ENCODE results near the gene CYP27B1. TPM values are rescaled to one million over a fixed set of nuclear protein-coding genes. Genes with fewer than 3 reads are reported as not detected.

Gene CYP27B1
- total and polyA plus RNA-seq, 2 donors from 2014 or later: 3.5 to 33.4 TPM

DNA sequence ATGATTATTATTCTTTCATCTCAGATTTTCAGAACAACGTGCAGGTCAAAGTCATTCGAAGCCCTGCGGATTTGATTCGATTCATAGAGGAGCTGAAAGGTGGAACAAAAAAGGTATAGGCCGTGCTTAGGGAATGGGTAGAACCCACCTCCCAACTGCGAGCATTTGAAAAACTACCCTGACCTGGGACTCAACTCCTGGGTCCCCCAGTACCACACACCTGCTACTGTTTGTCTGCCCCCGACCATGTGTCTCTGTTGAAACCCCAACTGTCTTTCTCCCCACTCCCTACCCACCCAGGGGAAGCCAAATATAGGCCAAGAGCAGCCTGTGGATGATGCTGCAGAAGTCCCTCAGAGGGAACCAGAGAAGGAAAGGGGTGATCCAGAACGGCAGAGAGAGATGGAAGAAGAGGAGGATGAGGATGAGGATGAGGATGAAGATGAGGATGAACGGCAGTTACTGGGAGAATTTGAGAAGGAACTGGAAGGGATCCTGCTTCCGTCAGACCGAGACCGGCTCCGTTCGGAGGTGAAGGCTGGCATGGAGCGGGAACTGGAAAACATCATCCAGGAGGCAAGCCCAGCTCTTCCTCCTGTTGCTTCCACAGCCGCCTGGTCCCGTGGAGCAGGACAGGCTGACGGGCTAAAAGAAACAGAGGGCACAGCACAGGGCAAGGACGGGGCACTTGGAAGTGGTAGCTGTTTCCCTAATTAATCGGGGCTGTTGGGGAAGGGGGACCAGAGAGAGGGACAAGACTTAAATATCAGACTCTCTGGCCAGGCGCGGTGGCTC is 48.8 kb downstream of the CYP27B1 start:
- Histone ChIP-seq H3K4me1 (ENCODE audit: control insufficient read depth in 2 of 3, insufficient read depth in 2 of 3, low read depth in 1 of 3, low read length in 3 of 3) (no peaks in the 10 kb centered on the region), H3K36me3 (ENCODE audit: control insufficient read depth in 2 of 3, insufficient read depth in 3 of 3, low read length in 3 of 3) (peaks cover 2 to 47% (median 28%) of the 10 kb centered on the region in 3 donors), H3K27me3 (ENCODE audit: control insufficient read depth, insufficient read depth, low read length) (no peaks in the 10 kb centered on the region), H3K9me3 (ENCODE audit: control insufficient read depth in 2 of 3, insufficient read depth in 1 of 3, low read length in 3 of 3) (no peaks in the 10 kb centered on the region), H3K4me3 (ENCODE audit: low read length in 3 of 3) (no peak overlapping the region), H3K27ac (ENCODE audit: low read depth in 2 of 2, low read length in 2 of 2) (no peak overlapping the region), H3K9ac (ENCODE audit: low read length in 3 of 3) (no peak overlapping the region)
- TF ChIP-seq, protein P1, sequence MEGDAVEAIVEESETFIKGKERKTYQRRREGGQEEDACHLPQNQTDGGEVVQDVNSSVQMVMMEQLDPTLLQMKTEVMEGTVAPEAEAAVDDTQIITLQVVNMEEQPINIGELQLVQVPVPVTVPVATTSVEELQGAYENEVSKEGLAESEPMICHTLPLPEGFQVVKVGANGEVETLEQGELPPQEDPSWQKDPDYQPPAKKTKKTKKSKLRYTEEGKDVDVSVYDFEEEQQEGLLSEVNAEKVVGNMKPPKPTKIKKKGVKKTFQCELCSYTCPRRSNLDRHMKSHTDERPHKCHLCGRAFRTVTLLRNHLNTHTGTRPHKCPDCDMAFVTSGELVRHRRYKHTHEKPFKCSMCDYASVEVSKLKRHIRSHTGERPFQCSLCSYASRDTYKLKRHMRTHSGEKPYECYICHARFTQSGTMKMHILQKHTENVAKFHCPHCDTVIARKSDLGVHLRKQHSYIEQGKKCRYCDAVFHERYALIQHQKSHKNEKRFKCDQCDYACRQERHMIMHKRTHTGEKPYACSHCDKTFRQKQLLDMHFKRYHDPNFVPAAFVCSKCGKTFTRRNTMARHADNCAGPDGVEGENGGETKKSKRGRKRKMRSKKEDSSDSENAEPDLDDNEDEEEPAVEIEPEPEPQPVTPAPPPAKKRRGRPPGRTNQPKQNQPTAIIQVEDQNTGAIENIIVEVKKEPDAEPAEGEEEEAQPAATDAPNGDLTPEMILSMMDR (IDR thresholded peaks at IDR 0.05; ENCODE audit: borderline replicate concordance, extremely low read depth, insufficient read depth): no peak
- DNase-seq: no peak
- intact Hi-C loops (cut with DNase I): no loop called here
- FAIRE-seq: no peak

DNA sequence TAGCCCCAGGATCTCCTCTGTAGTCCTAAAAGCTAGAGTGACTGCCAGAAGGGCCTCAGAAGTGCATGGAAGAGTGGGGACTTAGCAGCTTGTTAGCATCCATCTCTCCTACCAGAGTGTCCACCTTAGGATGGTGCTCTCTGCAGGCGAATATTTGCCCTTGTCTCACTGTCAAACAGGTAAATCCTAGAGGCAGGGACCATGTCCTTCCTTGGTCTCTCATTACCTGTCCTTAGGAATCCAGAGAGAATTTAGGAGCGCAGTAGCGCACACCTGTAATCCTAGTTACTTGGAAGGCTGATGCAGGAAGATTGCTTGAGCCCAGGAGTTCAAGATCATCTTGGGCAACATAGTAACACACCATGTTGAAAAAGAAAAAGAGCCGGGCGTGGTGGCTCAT is 49.7 kb downstream of the CYP27B1 start:
- Histone ChIP-seq H3K27ac (ENCODE audit: low read depth in 2 of 2, low read length in 2 of 2) (no peak overlapping the region), H3K9me3 (ENCODE audit: control insufficient read depth in 2 of 3, insufficient read depth in 1 of 3, low read length in 3 of 3) (no peaks in the 10 kb centered on the region), H3K27me3 (ENCODE audit: control insufficient read depth, insufficient read depth, low read length) (no peaks in the 10 kb centered on the region), H3K9ac (ENCODE audit: low read length in 3 of 3) (no peak overlapping the region), H3K4me1 (ENCODE audit: control insufficient read depth in 2 of 3, insufficient read depth in 2 of 3, low read depth in 1 of 3, low read length in 3 of 3) (no peaks in the 10 kb centered on the region), H3K36me3 (ENCODE audit: control insufficient read depth in 2 of 3, insufficient read depth in 3 of 3, low read length in 3 of 3) (peaks cover 2 to 47% (median 28%) of the 10 kb centered on the region in 3 donors), H3K4me3 (ENCODE audit: low read length in 3 of 3) (no peak overlapping the region)
- DNase-seq: no peak
- TF ChIP-seq, protein P1 (IDR thresholded peaks at IDR 0.05; ENCODE audit: borderline replicate concordance, extremely low read depth, insufficient read depth): no peak
- intact Hi-C loops (cut with DNase I): no loop called here
- no peak for FAIRE-seq

DNA sequence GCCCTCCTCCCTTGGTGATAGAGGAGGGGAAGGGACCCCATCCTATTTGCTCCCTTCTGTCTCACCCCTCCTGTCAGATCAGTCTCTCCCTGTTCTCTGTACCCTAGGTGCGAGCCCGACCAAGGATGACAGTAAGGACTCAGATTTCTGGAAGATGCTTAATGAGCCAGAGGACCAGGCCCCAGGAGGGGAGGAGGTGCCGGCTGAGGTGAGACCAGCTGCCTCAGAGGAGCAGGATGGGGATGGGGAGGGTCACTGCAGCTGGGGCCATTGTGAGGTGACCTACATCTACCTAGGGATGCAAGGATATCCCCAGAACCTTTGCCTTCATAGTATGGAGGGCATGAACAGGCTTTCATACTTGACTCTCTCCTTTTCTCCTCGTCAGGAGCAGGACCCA is 50.6 kb downstream of the CYP27B1 start:
- DNase-seq (no peak), FAIRE-seq (no peak)
- Histone ChIP-seq H3K9ac (ENCODE audit: low read length in 3 of 3) (no peak overlapping the region), H3K4me1 (ENCODE audit: control insufficient read depth in 2 of 3, insufficient read depth in 2 of 3, low read depth in 1 of 3, low read length in 3 of 3) (no peaks in the 10 kb centered on the region), H3K36me3 (ENCODE audit: control insufficient read depth in 2 of 3, insufficient read depth in 3 of 3, low read length in 3 of 3) (peaks cover 2 to 47% (median 26%) of the 10 kb centered on the region in 3 donors), H3K27me3 (ENCODE audit: control insufficient read depth, insufficient read depth, low read length) (no peaks in the 10 kb centered on the region), H3K27ac (ENCODE audit: low read depth in 2 of 2, low read length in 2 of 2) (no peak overlapping the region), H3K4me3 (ENCODE audit: low read length in 3 of 3) (no peak overlapping the region), H3K9me3 (ENCODE audit: control insufficient read depth in 2 of 3, insufficient read depth in 1 of 3, low read length in 3 of 3) (no peaks in the 10 kb centered on the region)
- intact Hi-C loops (cut with DNase I): no loop called here
- TF ChIP-seq, protein P1 (IDR thresholded peaks at IDR 0.05; ENCODE audit: borderline replicate concordance, extremely low read depth, insufficient read depth): no peak

Measured in kidney (tissue), 14 donors.